ENCODE data around the gene RNASE7.

GRCh38 chr14:20998139-20998538 is 44.0 kb upstream of the RNASE7 start:
- TF ChIP-seq CTCF (IDR thresholded peaks at IDR 0.05): no peak
- TF ChIP-seq POLR2A (IDR thresholded peaks at IDR 0.05): no peak

All from heart left ventricle (tissue), 13 donors.